ENCODE data around the gene CCDC28A.

CCDC28A gene

DNA sequence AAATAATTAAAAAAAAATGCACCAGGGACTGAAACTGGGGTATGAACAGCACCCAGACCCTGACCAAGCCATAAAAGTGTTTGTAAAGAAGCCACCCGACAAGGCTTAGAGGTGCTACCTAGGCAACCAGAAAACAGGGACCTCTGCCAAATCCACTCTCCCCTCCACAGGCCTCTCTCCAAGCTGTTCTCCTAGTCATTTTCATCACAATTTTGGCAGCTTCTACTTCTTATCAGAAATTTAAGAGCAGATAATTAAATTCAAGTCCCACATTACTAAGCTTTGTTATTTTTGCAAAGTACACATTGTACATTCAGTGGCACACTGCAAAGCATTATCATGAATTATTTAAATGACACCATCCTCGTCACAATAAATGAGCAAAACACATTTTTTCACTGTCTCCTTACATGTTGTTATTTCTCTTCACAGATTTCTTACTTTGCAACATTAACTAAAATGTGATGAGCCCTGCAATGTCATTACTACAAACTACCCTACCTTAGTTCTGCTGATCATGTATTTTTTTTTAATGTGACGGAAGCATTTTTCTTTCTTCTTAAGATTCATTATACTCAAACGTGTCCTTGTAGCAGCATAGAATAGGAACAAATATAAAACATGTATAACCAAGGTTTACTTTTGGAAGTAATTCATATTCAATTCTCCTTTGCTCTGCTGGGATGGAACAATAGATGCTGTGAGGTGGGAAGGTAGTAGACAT, 60.4 kb downstream of the CCDC28A start:
- no peak for DNase-seq (ENCODE audit: low spot score)

- DNase-seq (ENCODE audit: low spot score), result no peak
Measured at GRCh38 chr6:138837246-138837645, 63.7 kb downstream of the CCDC28A start.
